B cell (primary cell): ENCODE data around the gene PIPOX. TPM values are rescaled to one million over a fixed set of nuclear protein-coding genes. Genes with fewer than 3 reads are reported as not detected.

Experiments
- ATAC-seq: fragments of 200-7000 bp; cut with Tn5 transposase; one replicate; pipeline ENCODE4 v1.10.0; 2021; ENCODE audit warnings: low read depth, mild to moderate bottlenecking, moderate number of reproducible peaks, moderate library complexity
- CTCF ChIA-PET: fragments of 350-600 bp; sonication (Branson Sonifier 250); formaldehyde crosslinking; loops from one replicate; lab custom pipeline; 2021; ENCODE audit warnings: antibody characterized with exemption, inconsistent platforms; lab: Charles Lee
- POLR2A ChIA-PET: fragments of 350-600 bp; sonication (Branson Sonifier 250); formaldehyde crosslinking; loops from one replicate; lab custom pipeline; 2021; ENCODE audit warnings: antibody characterized with exemption; lab: Charles Lee
- DNase-seq: peaks from one replicate; pipeline ENCODE4 v3.0.0; 2013
- H2AFZ ChIP-seq: 2 replicates; pipeline ENCODE4 v1.6.1; 2012; ENCODE audit warnings: mild to moderate bottlenecking, low read depth, low read length; ENCODE audit not compliant: insufficient read depth, poor library complexity, severe bottlenecking
- H3K27ac ChIP-seq, 2 donors: 1 replicate in 1 of 2; 2 replicates in 1 of 2; pipeline ENCODE4 v1.5.1; 2012 to 2013; ENCODE audit warnings: low read length in 2 of 2, mild to moderate bottlenecking in 2 of 2, moderate library complexity in 1 of 2
- H3K27me3 ChIP-seq, 4 experiments: fragments of 200-600 bp in 1 of 4; sonication (generic) in 1 of 4; replicated peaks in 1 of 4; 1 replicate in 2 of 4; 2 replicates in 2 of 4; pipeline versions ENCODE4 v1.6.1 to v1.7.0; 2013 to 2016; ENCODE audit warnings: low read length in 3 of 4, mild to moderate bottlenecking in 2 of 4, mixed read lengths in 1 of 4, moderate library complexity in 1 of 4; ENCODE audit not compliant: insufficient read depth in 4 of 4, control insufficient read depth in 3 of 4; ENCODE audit errors: control extremely low read depth in 1 of 4
- H3K36me3 ChIP-seq, 2 experiments: replicated peaks in 1 of 2; 1 replicate in 1 of 2; 2 replicates in 1 of 2; pipeline versions ENCODE4 v1.6.1 to v1.7.1; 2013; ENCODE audit warnings: low read length in 1 of 2; ENCODE audit not compliant: insufficient read depth in 2 of 2, control insufficient read depth in 1 of 2; ENCODE audit errors: control extremely low read depth in 1 of 2, extremely low read depth in 1 of 2
- H3K4me1 ChIP-seq, 2 donors: fragments of 200-600 bp in 1 of 2; sonication (generic) in 1 of 2; 1 replicate in 1 of 2; 2 replicates in 1 of 2; pipeline versions ENCODE4 v1.5.1 to v1.6.1; 2013 to 2017; ENCODE audit warnings: low read length in 2 of 2; ENCODE audit not compliant: control insufficient read depth in 2 of 2, insufficient read depth in 2 of 2
- H3K4me2 ChIP-seq: replicated peaks from 2 replicates; pipeline ENCODE3; 2012; ENCODE audit warnings: mild to moderate bottlenecking, low read depth, low read length; ENCODE audit not compliant: poor library complexity, severe bottlenecking
- H3K4me3 ChIP-seq, 5 experiments: fragments of 200-600 bp in 1 of 5; sonication (generic) in 1 of 5; 1 replicate in 3 of 5; 2 replicates in 2 of 5; pipeline versions ENCODE4 v1.5.1 to v1.7.0; 2011 to 2016; ENCODE audit warnings: low read length in 4 of 5, mild to moderate bottlenecking in 4 of 5, low read depth in 2 of 5, control low read depth in 1 of 5, moderate library complexity in 1 of 5; ENCODE audit not compliant: insufficient read depth in 1 of 5; ENCODE audit errors: control extremely low read depth in 1 of 5, extremely low read depth in 1 of 5
- H3K79me2 ChIP-seq: fragments of 200-600 bp; sonication (generic); one replicate; pipeline ENCODE4 v1.6.0; 2016; ENCODE audit warnings: low read length; ENCODE audit not compliant: control insufficient read depth, insufficient read depth
- H3K9ac ChIP-seq: fragments of 200-600 bp; sonication (generic); 2 replicates; pipeline ENCODE4 v1.6.1; 2017; ENCODE audit warnings: mild to moderate bottlenecking, low read length, moderate library complexity
- H3K9me3 ChIP-seq, 3 donors: one replicate each; pipeline versions ENCODE4 v1.6.1 to v1.7.1; 2013; ENCODE audit warnings: low read length in 2 of 3; ENCODE audit not compliant: control insufficient read depth in 2 of 3, insufficient read depth in 1 of 3; ENCODE audit errors: control extremely low read depth in 1 of 3
- H4K20me1 ChIP-seq: 2 replicates; pipeline ENCODE4 v1.6.0; 2012; ENCODE audit warnings: mild to moderate bottlenecking, low read length; ENCODE audit not compliant: insufficient read depth, control insufficient read depth, poor library complexity, severe bottlenecking
- H3K27ac Mint-ChIP-seq: one replicate; pipeline ENCODE4 v1.8.0; 2021; ENCODE audit warnings: mixed read lengths
- H3K27me3 Mint-ChIP-seq: one replicate; pipeline ENCODE4 v1.8.0; 2021; ENCODE audit warnings: mixed read lengths
- H3K4me1 Mint-ChIP-seq: one replicate; pipeline ENCODE4 v1.8.0; 2021; ENCODE audit warnings: mixed read lengths
- H3K4me3 Mint-ChIP-seq: one replicate; pipeline ENCODE4 v1.8.0; 2021; ENCODE audit warnings: mixed read lengths
- H3K9me3 Mint-ChIP-seq: one replicate; pipeline ENCODE4 v1.8.0; 2022; ENCODE audit warnings: mixed read lengths; ENCODE audit not compliant: insufficient read depth
- EZH2 ChIP-seq: IDR thresholded peaks from 2 replicates; pipeline ENCODE4 v1.6.1; 2012; ENCODE audit warnings: borderline replicate concordance, low read depth, mild to moderate bottlenecking, moderate library complexity, low read length; ENCODE audit not compliant: insufficient read depth, poor library complexity, severe bottlenecking
- WGBS: methylation state at CpG from one replicate; pipeline ENCODE4 v1.1.5; 2013; ENCODE audit warnings: missing lambda C conversion rate; ENCODE audit not compliant: insufficient coverage; 5-methylcytosine and 5-hydroxymethylcytosine counted together
- intact Hi-C: fragments of 100-400 bp; cut with micrococcal nuclease; formaldehyde crosslinking; loops from one replicate; pipeline ENCODE4 v1.10.0; 2022
- polyA plus RNA-seq: library from polyadenylated mRNA; depleted of rRNA; stranded (reverse); fragments of >200 nt; gene quantifications from 2 replicates; pipeline ENCODE4 v1.2.3, GENCODE V29; 2012
- total RNA-seq, 2 donors: library from RNA; stranded (reverse); fragments of 120-200 nt in 1 of 2; gene quantifications; 1 replicate in 1 of 2; 2 replicates in 1 of 2; pipeline versions ENCODE4 v1.2.3 to v1.2.4, GENCODE V29; 2013 to 2022
- TF ChIP-seq, protein P1 (sequence below): fragments of 200-600 bp; IDR thresholded peaks from one replicate; pipeline ENCODE4 v1.8.0; 2022; ENCODE audit warnings: antibody characterized with exemption, mild to moderate bottlenecking

The PIPOX gene
- total and polyA plus RNA-seq, 2 donors (not counting 1 experiment from before 2014, with no cell fraction given), result 0.95 to 15.0 TPM

DNA sequence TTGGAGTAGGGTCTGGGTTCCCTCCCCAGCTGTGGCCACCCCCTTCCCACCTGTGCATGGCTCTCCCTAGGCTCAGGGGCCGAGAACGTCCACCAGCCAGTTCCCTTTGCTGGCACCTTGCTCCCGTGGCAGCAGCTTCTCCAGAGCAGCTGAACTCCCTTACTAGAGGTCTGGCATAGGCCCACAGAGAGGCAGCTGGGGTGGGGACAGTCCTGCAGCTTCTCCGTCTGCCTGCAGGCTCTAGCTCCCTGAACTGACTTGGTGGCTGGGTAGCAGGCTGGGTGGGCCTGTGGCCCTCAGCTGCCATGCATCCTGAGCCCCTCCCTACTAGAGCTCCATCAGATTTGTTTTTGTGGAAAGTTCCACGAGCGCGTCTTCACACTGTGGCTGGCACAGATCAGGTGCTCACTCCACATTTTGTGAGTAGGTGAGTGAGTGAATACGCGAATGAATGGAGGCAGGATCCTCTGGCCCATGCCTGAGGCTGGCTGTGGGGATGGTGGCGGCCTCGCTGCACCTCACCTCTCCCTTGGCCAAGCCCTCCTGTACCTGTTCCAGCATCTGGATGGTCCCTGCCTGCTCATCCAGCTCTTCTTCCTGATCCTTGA, 51.3 kb downstream of the PIPOX start:
- no peak overlapping the region for H3K27ac ChIP-seq
- H3K27me3 Mint-ChIP-seq, result no peaks in the 10 kb centered on the region
- H3K9ac ChIP-seq, result no peak overlapping the region
- H3K27ac Mint-ChIP-seq, result no peak overlapping the region
- peaks cover 3% of the 10 kb centered on the region for H3K79me2 ChIP-seq
- H3K9me3 ChIP-seq, result no peaks in the 10 kb centered on the region
- CTCF ChIA-PET, result interaction anchor here (1.0 to 5.4 kb wide), 3 partner anchors 19 to 23 kb away, joined by 3 to 29 read pairs (median 3); no protein-coding TSS in a partner anchor
- no peaks in the 10 kb centered on the region for H3K9me3 Mint-ChIP-seq
- H3K4me1 ChIP-seq, result no peaks in the 10 kb centered on the region
- no peaks in the 10 kb centered on the region for H4K20me1 ChIP-seq
- intact Hi-C loops, result no loop called here
- peaks cover 0 to 96% of the 10 kb centered on the region in 2 experiments for H3K36me3 ChIP-seq
- no peak for TF ChIP-seq EZH2
- TF ChIP-seq, protein P1, sequence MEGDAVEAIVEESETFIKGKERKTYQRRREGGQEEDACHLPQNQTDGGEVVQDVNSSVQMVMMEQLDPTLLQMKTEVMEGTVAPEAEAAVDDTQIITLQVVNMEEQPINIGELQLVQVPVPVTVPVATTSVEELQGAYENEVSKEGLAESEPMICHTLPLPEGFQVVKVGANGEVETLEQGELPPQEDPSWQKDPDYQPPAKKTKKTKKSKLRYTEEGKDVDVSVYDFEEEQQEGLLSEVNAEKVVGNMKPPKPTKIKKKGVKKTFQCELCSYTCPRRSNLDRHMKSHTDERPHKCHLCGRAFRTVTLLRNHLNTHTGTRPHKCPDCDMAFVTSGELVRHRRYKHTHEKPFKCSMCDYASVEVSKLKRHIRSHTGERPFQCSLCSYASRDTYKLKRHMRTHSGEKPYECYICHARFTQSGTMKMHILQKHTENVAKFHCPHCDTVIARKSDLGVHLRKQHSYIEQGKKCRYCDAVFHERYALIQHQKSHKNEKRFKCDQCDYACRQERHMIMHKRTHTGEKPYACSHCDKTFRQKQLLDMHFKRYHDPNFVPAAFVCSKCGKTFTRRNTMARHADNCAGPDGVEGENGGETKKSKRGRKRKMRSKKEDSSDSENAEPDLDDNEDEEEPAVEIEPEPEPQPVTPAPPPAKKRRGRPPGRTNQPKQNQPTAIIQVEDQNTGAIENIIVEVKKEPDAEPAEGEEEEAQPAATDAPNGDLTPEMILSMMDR, result no peak
- no peaks in the 10 kb centered on the region for H3K4me1 Mint-ChIP-seq
- no peak for ATAC-seq
- H2AFZ ChIP-seq, result no peak overlapping the region
- no peak overlapping the region for H3K4me2 ChIP-seq
- H3K4me3 Mint-ChIP-seq, result no peak overlapping the region
- H3K27me3 ChIP-seq, result no peaks in the 10 kb centered on the region
- no peak overlapping the region for H3K4me3 ChIP-seq
- WGBS, result 98% methylated on average over 10 of the region's 11 CpGs
- POLR2A ChIA-PET, result no interaction called here
- no peak for DNase-seq

GRCh38 chr17:29095439-29095838, 52.5 kb downstream of the PIPOX start:
- Mint-ChIP-seq H3K9me3 (no peaks in the 10 kb centered on the region), H3K27ac (no peak overlapping the region), H3K4me3 (no peak overlapping the region), H3K4me1 (no peaks in the 10 kb centered on the region), H3K27me3 (no peaks in the 10 kb centered on the region)
- no peaks in the 10 kb centered on the region for H3K4me1 ChIP-seq
- no peaks in the 10 kb centered on the region for H4K20me1 ChIP-seq
- DNase-seq (no peak), ATAC-seq (no peak)
- no peak overlapping the region for H3K9ac ChIP-seq
- H3K4me3 ChIP-seq, result no peak overlapping the region
- no peaks in the 10 kb centered on the region for H3K27me3 ChIP-seq
- TF ChIP-seq, protein P1, result no peak
- TF ChIP-seq EZH2, result no peak
- H3K9me3 ChIP-seq, result no peaks in the 10 kb centered on the region
- peaks cover 0 to 96% of the 10 kb centered on the region in 2 experiments for H3K36me3 ChIP-seq
- ChIA-PET CTCF (interaction anchor here (0.6 to 1.2 kb wide), 5 partner anchors 15 to 137 kb away, joined by 3 to 6 read pairs (median 3); no protein-coding TSS in a partner anchor), POLR2A (no interaction called here)
- WGBS, result 94% methylated on average over 6 of the region's 6 CpGs
- H3K27ac ChIP-seq, result no peak overlapping the region
- H3K4me2 ChIP-seq, result no peak overlapping the region
- no peak overlapping the region for H2AFZ ChIP-seq
- peaks cover 6% of the 10 kb centered on the region for H3K79me2 ChIP-seq
- intact Hi-C loops, result no loop called here
